GM18498 (cell line): ENCODE data around the gene ZNF764.

ENCODE experiments used
- ATAC-seq: cut with Tn5 transposase; IDR thresholded peaks from one replicate; pipeline ENCODE4 v1.9.1; 2021; ENCODE audit warnings: mild to moderate bottlenecking, moderate library complexity; ENCODE audit not compliant: unreplicated experiment

The ZNF764 gene

DNA sequence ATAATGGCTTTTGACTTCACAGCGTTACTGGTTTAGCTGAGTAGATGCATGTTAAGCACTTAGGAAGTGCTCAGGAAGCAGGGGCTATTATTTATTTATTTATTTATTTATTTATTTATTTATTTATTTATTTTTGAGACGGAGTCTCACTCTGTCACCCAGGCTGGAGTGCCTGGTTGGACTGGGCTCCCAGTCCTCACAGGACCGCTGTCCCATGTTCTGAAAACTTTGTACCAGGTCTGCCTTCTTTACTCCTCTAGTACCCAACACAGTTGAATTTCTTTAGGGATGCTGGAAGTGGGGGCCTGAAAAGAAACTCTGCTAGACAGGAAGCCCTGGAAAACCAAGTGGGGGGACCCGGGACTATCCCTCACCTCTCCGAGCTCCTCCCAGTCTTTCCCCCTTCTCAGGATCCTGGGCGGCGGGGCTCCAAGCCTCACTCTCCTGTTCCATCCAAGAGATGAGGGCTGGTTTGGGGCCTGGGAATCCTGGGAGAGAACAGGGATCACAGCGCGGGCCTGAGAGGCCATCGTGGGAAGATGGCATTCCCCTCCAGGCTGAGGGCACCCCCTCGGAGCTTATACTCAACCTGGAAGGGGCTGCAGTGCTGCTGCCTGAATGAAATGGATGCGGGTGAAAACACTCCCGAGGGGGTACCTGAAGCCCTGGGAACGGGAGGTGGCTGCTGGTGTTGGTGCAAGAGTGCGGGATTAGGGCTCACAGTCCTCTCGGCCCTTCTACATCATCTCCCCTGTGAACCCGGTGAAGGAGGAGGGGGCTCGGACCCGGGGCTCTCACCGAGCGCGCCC is 12.7 kb upstream of the ZNF764 start:
- ATAC-seq: no peak

DNA sequence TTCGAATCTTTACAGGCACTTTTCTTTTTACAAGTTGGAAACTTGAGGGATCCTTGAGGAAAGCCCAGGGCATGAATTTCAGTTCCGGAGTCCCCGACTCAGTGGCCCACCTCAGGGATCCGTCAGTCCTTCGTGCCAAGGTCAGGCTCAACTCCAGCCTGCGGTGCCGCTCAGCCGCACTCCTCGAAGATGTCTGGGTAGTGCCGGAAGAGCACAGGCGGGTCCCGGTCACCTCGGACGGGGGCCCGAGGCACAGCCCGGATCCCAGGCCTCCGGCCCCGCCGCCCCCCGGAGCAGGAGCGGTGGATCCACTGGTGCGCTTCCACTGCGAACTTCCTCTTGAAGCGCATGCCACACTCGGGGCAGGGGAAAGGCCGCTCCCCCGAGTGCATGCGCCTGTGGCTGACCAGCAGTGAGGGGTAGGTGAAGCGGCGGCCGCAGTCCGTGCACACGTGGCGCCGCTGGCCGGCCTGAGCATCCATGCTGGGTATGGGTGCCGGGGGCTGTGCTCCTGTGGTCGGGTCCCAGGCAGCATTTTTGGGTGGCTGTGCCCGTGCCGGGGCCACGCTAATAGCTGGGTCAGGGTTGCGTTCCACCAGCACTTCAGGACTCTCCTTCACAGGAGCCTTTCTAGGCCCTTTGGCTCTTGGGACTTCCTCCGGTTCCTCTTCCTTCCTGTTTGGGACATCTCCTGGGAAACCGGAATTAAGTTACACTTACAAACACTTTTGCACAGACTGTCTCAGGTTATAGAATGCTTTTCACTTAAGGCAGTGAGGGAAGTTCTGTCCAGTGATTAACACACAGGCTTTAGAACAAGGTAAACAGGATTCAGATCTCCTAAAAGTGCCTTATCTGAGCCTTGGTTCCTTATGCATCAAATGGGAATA is 11.8 kb upstream of the ZNF764 start:
- no peak for ATAC-seq

DNA sequence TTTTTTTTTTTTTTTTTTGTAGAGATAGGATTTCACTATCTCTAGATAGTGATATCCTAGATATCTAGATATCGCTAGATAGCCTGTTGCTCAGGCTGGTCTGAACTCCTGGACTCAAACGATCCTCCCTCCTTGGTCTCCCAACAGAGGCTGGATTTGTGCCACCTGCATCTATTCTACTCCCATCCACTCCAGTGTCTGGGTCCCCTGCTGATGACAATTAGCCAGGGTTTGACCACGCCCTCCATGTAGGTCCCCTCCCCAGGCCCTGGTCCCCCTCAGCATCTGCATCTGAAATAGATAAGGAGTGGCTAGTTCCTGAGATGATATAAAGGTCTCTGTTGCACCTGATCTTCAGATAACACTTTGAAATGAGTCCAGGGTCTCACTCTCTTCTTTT is 11.1 kb upstream of the ZNF764 start:
- no peak for ATAC-seq

DNA sequence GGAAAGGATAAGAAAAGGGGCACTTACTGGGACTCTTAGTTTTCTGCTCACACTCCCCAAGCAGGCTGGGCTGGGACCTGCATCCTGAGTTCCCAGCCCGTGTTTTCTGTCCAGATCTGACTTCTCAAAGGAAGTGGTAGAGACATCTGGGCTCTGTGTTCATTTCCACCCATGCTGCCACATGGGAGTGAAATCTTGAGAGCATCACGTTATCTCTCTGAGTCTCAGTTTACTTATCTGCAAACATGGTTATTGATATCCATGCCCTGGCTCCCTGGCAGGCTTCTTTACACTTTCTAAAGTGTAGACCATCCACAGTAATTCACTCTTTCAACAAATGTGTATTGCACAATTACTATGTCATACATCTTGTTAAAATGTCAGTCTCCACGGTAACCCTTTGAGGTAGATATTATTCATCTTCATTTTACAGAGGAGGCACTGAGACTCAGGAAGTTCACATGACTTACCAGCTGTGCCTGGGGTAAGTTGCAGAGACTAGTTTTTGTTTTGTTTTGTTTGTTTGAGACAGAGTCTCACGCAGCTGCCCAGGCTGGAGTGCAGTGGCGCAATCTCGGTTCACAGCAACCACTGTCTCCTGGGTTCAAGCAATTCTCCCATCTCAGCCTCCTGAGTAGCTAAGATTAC is 9.9 kb upstream of the ZNF764 start:
- no peak for ATAC-seq

DNA sequence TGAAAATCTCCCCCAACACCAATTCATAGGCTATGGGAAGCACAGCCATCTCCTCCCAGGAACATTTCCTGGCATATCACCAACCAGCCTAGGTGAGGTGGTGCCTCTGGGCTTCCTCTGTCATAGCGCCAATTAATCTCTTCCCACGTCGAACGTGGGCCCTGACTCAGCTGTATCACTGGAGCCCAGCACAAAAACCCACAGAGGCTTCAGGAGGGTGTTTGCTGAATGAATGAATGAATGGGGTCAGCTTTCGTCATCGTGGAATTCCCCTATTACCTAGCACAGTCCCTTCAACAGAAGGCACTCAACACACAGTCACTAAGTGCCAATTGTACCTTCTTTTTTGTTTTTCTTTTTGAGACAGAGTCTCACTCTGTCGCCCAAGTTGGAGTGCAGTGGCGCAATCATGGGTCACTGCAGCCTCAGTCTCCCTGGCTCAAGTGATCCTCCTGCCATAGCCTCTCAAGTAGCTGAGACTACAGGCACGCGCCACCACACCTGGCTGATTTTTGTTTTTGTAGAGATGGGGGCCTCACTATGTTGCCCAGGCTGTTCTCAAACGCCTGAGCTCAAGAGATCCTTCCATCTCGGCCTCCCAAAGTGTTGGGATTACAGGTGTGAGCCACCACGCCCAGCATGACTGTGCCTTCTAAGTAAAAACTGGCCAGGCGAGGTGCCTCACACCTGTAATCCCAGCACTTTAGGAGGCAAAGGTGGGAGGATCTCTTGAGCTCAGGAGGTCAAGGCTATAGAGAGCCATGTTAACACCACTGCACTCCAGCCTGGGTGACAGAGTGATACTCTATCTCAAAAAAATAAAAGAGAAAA is 9.2 kb upstream of the ZNF764 start:
- ATAC-seq: no peak

DNA sequence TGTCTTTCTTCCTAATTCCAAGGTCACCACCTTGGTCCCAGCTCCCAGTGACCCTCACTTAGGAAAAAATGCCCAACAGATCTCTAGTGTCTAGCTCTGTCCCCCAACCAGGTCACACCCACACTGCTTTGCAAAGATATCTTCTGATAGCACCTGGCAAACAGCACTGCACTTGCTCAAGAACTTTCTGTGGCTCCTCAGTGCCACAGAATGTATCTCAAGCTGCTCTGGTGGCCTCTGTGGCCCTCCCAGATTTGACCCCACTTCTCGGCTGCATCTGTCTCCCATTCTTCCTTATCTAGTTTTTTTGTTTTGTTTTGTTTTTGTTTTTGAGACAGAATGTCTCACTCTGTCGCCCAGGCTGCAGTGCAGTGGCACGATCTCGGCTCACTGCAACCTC is 8.4 kb upstream of the ZNF764 start:
- no peak for ATAC-seq

DNA sequence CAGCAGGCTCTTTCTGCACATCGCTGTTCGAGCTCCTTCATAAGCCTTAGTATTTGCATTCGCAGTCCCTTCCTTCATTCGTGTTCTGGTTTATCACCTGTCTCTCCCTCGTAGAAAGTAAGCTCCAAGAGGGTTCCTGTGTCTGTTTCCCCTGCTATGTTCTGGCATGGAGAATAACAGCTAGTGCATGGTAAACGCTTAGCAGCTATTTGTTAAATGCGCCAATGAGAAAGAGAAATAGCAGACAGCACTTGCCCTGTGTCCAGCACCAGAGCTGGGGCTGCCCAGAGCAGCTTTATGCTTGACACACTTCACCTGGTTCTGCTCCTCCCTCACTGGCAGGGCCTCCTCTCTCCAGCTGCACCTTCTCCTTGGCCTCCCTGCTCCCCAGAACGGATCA is 7.8 kb upstream of the ZNF764 start:
- ATAC-seq: no peak

DNA sequence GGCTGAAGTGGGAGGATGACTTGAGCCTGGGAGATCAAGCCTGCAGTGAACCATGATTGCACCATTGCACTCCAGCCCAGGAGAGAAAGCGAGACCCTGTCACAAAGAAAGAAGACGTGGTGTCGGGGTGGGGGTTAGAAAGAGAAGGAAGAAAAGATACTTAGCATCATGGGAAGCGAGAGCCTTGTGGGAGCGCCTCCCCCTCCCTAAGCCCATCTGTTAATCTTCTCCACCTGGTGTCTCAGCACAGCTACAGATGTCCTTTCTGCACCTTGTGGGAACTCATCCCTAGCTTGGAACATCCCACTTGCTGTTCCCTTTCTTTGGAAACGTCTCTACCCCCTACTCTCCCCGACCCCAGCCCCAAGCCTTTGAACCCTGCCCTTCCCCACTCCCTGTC is 7.4 kb upstream of the ZNF764 start:
- ATAC-seq: no peak

DNA sequence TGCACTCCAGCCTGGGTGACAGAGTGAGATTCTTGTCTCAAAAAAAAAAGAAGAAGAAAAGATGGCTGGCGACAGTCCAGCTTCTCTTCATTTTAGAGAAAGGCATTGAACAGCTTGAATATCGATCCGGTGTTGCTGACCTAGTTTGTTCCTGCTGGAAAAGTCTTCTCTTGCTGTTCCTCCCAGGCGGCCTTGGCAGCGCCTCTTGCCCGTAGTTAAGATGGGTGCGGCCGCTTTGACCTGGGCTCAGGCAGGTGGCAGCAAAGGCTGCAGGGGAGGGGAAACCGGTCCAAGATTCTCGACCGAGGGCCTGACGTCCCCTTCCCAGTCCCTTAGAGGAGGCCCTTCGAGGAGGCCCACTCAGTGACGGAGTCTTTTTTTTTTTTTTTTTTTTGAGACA is 3.8 kb upstream of the ZNF764 start:
- ATAC-seq: no peak

DNA sequence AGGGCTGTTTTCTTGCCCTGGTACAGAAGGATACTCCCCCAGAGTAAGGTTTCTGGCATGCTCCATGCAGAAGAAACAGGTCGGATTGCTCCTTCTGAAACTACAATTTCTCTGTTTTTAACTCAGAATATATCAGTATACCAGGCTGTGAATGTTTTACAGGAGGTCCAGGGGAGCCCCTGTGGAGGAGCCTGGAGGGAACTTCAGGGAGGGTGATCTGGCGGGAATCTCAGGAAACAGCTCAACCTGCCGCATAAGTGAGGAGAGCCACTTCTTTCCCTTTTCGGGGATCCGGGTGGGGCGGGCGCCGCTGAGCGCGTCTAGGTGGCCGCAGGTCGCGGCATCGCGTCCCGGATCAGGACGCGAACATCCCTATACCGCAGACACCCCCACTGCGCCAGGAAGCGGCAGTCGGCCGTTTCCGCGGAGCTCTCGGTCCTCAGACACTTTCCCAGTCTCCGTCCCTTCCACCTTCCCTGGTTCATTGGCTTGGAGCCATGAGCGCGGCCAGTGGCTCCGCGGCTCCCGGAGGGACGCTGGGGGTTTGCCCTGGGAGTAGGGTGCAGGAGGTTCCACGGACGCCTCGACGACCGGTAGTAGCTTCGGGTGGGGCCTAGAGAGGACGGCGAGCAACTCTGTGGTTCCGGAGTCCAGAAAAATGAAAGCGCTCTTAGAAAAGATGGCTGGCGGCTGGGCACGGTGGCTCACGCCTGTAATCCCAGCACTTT is 3.1 kb upstream of the ZNF764 start:
- no peak for ATAC-seq

DNA sequence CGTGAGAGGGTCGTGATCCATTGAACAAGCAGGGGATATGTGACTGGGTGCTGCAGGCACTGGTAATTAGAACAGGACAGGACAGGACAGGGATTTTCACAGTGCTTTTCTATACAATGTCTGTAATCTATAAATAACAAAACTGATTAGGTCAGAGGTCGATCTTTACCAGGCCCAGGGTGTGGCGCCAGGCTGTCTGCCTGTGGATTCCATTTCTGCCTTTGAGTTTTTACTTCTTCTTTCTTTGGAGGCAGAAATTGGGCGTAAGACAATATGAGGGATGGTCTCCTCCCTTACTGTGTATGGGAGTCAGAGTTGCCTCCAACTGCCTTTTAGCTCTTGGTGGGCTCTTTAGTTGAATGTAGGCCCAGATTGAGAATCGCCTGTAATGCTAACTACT is 1.5 kb upstream of the ZNF764 start:
- no peak for ATAC-seq

DNA sequence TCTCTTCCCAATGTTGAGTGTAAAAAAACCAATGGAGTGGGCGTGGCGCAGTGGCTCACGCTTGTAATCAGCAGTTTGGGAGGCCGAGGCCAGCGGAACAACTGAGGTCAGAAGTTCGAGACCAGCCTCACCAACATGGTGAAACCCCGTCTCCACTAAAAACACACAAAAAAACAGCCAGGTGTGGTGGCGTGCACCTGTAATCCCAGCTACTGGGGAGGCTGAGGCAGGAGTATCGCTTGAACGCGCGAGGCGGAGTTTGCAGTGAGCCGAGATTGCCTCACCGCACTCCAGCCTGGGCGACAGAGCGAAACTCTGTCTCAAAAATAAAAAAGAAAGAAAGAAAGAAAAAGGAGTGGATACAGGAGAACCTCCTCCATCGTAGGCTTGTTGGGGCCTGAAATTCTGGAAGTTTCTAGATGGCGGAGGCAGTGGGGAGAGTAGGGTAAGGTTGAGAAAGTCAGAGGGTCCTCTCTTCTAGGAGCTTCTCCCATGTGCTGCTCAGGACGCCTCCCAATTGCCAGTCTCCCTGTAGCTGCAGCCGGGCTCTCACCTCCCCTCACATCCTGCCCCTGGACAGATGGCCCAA is 709 bp upstream of the ZNF764 start:
- no peak for ATAC-seq

DNA sequence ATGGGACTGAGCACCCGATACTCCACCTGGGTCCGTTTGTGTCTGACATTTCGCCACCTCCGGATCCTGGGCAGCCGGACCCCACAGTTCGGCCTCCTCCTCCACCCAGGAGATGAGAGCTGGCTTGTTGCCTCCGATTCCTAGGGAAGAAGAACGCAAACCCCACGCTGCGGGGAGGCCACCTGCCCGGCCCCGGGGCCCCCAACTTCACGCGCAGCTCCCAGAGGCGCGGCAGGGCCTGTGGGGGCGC is 542 bp downstream of the ZNF764 start:
- ATAC-seq: peak; percentile 11

DNA sequence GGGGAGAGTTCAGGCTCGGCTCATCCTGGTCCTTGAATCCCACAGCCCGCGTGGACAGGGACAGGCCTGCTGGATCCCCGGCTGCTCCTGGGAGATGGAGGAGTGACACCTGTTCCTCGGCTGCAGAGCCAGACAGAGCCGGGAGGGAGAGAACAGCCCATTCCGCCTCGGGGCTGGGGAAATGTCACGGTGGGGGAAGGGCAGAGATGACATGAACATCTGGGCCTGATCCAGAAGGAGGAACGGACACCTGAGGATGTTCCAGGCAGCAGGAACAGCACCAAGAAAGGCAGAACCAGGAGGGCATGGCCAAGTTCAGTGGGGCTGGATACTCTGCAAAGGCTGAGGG is 2.1 kb downstream of the ZNF764 start:
- ATAC-seq: no peak

DNA sequence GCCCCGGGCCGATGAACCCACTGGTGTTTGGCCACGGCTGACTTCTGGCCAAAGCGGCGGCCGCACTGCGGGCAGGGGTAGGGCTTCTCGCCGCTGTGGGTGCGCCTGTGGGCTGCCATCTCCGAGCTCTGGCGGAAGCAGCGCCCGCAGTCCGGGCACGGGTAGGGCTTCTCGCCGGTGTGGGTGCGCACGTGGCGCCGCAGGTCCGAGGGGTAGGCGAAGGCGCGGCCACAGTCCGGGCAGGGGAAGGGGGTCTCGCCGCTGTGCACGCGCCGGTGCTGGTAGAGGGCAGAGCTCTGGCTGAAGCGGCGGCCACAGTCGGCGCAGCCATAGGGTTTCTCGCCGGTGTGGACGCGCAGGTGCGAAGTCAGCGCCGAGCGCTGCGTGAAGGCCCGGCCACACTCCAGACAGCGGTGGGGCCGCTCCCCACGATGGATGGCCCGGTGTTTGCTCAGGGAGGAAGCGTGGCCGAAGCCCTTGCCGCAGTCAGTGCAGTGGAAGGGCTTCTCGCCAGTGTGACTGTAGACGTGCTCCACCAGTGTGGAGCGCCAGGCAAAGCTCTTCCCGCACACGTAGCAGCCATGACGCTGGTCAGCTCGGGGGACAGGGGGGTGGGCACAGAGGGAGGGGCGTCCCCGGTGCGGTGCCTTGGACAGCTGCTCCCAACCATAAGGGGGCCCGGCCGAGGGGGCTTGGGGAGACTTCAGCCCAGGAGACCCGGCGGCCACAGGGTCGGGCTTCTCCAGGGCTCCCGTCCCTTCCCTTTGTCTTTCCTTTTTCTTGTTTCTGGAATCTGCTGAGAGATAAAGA is 2.7 kb downstream of the ZNF764 start:
- ATAC-seq: no peak

DNA sequence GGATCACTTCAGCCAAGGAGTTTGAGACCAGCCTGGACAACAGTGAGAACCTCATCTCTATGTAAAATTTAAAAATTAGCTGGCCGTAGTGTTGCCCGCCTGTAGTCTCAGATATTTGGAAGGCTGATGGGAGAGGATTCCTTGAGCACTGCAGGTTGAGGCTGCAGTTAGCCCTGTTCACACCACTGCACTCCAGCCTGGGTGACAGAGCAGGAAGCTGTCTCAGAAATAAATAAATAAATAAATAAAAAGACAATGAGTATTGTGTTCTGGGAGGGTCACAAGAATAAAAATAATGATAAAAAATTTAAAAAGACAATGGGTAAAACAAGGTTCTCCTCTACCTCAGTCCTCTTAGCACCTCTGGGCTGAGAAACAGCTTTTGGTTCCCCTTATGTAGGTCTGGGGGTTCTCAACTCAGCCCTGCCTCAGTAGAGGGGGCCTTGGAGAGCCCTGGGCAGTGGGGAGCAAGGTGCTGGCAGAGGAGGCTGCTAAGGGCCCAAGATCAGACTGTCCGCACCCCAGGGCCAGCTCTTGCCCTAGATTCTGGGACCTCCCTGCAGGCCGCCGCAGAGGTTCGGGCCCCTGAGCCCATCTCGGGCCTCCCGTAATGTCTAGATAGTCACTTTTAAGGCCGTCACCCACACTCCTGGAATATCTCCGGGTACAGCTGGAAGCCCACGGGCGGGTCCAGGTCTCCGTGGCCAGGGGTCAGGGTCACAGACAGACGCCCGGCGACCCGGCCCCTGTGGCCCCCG is 3.4 kb downstream of the ZNF764 start:
- no peak for ATAC-seq

DNA sequence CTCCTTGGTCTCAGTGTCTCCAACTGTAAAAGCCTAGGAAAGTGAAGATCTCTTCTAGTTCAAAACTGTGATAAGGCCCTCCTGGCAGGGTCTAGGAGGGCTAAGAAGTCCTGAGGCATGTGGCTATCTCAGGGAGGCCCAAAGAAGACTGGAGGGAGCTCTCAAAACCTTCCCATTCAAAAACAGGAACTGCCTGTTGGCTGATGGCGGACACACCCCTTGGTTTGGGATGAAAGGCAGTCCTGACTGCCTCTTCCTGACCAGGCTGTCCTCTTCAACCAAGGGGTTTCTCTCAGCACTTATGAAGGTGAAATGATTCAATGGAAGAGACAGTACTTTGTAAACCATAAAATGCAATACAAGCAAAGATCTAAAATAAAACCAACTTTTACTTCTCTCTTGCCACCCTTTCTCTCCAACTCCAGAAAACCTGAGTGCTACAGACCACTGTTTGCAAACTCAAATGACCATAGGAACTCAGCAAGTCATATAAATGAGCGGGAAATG is 4.7 kb downstream of the ZNF764 start:
- ATAC-seq: no peak

DNA sequence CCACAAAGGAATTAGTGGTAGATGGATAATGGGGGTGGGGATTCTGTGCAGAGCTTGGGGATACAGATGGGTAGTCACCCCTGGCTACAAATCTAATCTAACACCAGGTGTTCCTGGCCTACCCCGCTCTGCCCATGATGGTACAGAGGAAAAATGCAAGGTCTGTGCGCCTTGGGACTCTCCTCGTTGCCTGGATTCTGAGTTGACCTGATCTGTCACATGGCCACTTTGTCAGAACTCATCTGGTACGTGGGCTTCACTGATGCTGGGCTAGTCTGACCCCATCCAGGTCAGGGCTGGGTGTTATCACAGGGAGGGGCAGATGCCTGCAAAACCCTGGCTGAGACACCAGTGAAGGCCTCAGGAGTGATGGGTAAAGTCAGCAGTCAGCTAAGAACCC is 5.2 kb downstream of the ZNF764 start:
- no peak for ATAC-seq
